ENCODE results near the gene ABCA13. TPM values are rescaled to one million over a fixed set of nuclear protein-coding genes. Genes with fewer than 3 reads are reported as not detected.

Gene ABCA13, protein sequence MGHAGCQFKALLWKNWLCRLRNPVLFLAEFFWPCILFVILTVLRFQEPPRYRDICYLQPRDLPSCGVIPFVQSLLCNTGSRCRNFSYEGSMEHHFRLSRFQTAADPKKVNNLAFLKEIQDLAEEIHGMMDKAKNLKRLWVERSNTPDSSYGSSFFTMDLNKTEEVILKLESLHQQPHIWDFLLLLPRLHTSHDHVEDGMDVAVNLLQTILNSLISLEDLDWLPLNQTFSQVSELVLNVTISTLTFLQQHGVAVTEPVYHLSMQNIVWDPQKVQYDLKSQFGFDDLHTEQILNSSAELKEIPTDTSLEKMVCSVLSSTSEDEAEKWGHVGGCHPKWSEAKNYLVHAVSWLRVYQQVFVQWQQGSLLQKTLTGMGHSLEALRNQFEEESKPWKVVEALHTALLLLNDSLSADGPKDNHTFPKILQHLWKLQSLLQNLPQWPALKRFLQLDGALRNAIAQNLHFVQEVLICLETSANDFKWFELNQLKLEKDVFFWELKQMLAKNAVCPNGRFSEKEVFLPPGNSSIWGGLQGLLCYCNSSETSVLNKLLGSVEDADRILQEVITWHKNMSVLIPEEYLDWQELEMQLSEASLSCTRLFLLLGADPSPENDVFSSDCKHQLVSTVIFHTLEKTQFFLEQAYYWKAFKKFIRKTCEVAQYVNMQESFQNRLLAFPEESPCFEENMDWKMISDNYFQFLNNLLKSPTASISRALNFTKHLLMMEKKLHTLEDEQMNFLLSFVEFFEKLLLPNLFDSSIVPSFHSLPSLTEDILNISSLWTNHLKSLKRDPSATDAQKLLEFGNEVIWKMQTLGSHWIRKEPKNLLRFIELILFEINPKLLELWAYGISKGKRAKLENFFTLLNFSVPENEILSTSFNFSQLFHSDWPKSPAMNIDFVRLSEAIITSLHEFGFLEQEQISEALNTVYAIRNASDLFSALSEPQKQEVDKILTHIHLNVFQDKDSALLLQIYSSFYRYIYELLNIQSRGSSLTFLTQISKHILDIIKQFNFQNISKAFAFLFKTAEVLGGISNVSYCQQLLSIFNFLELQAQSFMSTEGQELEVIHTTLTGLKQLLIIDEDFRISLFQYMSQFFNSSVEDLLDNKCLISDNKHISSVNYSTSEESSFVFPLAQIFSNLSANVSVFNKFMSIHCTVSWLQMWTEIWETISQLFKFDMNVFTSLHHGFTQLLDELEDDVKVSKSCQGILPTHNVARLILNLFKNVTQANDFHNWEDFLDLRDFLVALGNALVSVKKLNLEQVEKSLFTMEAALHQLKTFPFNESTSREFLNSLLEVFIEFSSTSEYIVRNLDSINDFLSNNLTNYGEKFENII (N-terminal part only)
- total RNA-seq = not detected
- long read RNA-seq = 0 reads

DNA sequence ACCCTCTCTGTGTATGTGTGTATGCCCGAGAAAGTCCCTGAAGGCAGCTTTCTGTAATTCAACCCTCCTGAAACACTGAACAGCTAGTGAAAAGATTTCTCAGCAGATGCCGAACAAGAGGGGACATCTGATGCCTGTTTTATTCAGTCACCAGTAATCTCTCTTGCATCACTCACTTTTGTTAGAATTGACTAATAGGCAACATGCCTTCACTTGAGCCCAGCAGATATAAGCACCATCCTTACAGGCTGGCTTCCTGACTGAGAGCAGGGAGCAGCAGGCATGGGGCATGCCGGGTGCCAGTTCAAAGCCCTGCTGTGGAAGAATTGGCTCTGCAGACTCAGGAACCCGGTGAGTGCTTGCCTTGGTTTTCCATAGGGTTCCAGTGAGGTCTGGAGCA is at the start of gene ABCA13:
Gene ABCA13, plus strand, starts transcription at position 257 of the 400 bp plus-strand sequence. Its CDS starts 26 bp downstream, at position 283.
- Histone ChIP-seq H3K4me3 (no peak within 1 kb of the TSS), H3K4me1 (no peaks in the 10 kb centered on the region), H3K27ac (replicated peaks) (no peak within 1 kb of the TSS), H3K9me3 (replicated peaks) (peaks cover 10% of the 10 kb centered on the region), H3K27me3 (ENCODE audit: low read depth) (no peaks in the 10 kb centered on the region), H3K36me3 (no peaks in the 10 kb centered on the region)
- TF ChIP-seq, protein P1, sequence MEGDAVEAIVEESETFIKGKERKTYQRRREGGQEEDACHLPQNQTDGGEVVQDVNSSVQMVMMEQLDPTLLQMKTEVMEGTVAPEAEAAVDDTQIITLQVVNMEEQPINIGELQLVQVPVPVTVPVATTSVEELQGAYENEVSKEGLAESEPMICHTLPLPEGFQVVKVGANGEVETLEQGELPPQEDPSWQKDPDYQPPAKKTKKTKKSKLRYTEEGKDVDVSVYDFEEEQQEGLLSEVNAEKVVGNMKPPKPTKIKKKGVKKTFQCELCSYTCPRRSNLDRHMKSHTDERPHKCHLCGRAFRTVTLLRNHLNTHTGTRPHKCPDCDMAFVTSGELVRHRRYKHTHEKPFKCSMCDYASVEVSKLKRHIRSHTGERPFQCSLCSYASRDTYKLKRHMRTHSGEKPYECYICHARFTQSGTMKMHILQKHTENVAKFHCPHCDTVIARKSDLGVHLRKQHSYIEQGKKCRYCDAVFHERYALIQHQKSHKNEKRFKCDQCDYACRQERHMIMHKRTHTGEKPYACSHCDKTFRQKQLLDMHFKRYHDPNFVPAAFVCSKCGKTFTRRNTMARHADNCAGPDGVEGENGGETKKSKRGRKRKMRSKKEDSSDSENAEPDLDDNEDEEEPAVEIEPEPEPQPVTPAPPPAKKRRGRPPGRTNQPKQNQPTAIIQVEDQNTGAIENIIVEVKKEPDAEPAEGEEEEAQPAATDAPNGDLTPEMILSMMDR (IDR thresholded peaks at IDR 0.05; ENCODE audit: borderline replicate concordance) = no peak
- no peak for DNase-seq
- intact Hi-C loops (cut with micrococcal nuclease) = no loop called here

DNA sequence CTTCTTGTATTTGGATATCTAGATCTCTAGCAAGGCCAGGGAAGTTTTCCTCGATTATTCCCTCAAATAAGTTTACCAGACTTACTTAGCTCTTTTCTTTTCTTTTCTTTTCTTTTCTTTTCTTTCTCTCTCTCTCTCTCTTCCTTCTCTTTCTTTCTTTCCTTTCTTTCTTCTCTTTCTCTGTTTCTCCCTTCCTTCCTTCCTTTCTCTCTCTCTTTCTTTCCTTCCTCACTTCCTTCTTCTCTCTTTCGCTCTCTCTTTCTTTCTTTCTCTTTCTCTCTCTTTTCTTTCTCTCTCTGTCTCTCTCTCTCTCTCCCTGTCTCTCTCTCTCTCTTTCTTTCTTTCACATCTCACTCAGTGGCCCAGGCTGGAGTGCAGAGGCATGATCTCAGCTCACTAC is 45.2 kb upstream of the ABCA13 start:
- Histone ChIP-seq H3K4me3 (no peak overlapping the region), H3K27me3 (ENCODE audit: low read depth) (peaks cover 8% of the 10 kb centered on the region), H3K9me3 (replicated peaks) (peaks cover 20% of the 10 kb centered on the region), H3K36me3 (no peaks in the 10 kb centered on the region), H3K27ac (replicated peaks) (no peak overlapping the region), H3K4me1 (no peaks in the 10 kb centered on the region)
- DNase-seq = no peak
- intact Hi-C loops (cut with micrococcal nuclease) = no loop called here
- TF ChIP-seq, protein P1 (IDR thresholded peaks at IDR 0.05; ENCODE audit: borderline replicate concordance) = no peak

DNA sequence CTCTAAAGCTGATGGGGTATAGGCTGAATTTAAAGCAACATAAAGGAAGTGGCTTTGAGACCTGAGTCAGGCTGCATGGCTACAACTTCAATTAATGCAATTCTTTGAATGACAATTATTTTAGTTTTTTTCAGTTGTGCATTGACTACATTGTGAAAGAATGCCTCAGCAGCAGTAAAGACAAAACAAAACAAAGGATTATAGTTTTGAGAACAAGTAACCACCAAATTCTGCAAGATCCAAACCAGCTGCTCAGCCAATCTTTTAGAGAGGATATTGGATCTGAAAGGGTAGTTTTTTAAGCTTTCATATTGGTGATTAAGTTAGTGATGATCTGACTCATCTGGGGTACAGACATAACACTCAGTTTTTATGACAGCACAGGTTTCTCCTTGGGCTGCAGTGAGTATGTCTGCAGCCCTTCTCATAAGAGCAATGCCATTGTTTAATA is 40.6 kb upstream of the ABCA13 start:
- no peak overlapping the region for H3K4me3 ChIP-seq
- peaks cover 5% of the 10 kb centered on the region for H3K9me3 ChIP-seq (replicated peaks)
- no peaks in the 10 kb centered on the region for H3K36me3 ChIP-seq
- H3K4me1 ChIP-seq = no peaks in the 10 kb centered on the region
- no peak for DNase-seq
- intact Hi-C loops (cut with micrococcal nuclease) = no loop called here
- no peak overlapping the region for H3K27ac ChIP-seq (replicated peaks)
- TF ChIP-seq, protein P1 (IDR thresholded peaks at IDR 0.05; ENCODE audit: borderline replicate concordance) = no peak
- H3K27me3 ChIP-seq (ENCODE audit: low read depth) = peaks cover 8% of the 10 kb centered on the region

DNA sequence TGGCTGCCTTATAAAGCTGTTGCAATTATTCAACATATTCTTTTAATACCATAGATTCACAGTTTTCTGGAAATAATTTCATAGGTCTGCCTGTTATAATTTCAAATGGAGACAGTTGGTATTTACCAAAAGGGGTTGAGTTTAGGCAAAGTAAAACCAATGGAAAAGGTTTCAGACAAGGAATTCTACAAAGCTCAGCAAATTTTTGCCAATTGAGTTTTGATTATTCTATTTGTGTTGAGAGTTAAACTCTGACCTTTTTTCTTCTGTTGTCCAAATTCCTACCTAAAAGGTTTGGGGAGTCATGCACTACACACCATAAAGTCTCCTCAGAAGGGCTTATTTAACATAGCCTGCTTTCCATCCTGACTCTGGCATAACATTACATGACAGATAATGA is 38.5 kb upstream of the ABCA13 start:
- DNase-seq = no peak
- Histone ChIP-seq H3K36me3 (no peaks in the 10 kb centered on the region), H3K9me3 (replicated peaks) (no peaks in the 10 kb centered on the region), H3K27me3 (ENCODE audit: low read depth) (peaks cover 8% of the 10 kb centered on the region), H3K4me1 (no peaks in the 10 kb centered on the region), H3K27ac (replicated peaks) (no peak overlapping the region), H3K4me3 (no peak overlapping the region)
- TF ChIP-seq, protein P1 (IDR thresholded peaks at IDR 0.05; ENCODE audit: borderline replicate concordance) = no peak
- intact Hi-C loops (cut with micrococcal nuclease) = no loop called here

DNA sequence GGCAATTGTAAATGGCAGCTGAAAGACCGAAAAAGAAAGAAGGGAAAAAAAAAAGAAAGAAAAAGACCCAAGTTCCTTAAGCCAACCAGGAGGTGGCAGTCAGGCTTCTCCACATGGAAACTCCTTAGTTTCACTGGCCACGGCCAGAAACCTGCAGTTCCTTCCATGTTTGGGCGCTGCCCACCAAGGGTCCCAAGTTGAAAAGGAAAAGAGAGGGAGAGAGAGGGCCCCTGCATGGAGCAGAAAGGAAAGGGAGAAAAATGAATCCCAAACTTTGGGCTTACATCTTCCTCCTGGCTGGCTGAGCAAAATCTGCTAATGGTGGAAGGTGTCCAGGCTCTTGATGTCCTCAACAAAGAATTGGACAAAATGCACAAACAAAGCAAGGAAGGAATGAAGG is 31.8 kb upstream of the ABCA13 start:
- no peak for DNase-seq

More for the DNA sequence above, 31.8 kb upstream of the ABCA13 start:
- intact Hi-C loops (cut with micrococcal nuclease) = no loop called here
- Histone ChIP-seq H3K4me1 (no peaks in the 10 kb centered on the region), H3K27ac (replicated peaks) (no peak overlapping the region), H3K4me3 (no peak overlapping the region), H3K9me3 (replicated peaks) (peaks cover 6% of the 10 kb centered on the region), H3K27me3 (ENCODE audit: low read depth) (no peaks in the 10 kb centered on the region), H3K36me3 (no peaks in the 10 kb centered on the region)
- TF ChIP-seq, protein P1 (IDR thresholded peaks at IDR 0.05; ENCODE audit: borderline replicate concordance) = no peak

Measured in left ventricle myocardium inferior (tissue), 1 donor.